HEK293 (cell line): ENCODE results near the gene SLC28A1.

Experiments
- ZNF169 ChIP-seq: fragments of 450-650 bp; formaldehyde crosslinking; IDR thresholded peaks from 2 replicates; pipeline ENCODE4 v1.5.1; 2016; ENCODE audit warnings: missing biosample characterization, missing genetic modification characterization
- ZNF24 ChIP-seq: fragments of 450-650 bp; formaldehyde crosslinking; IDR thresholded peaks from 2 replicates; pipeline ENCODE4 v1.5.1; 2016; ENCODE audit warnings: missing biosample characterization, missing genetic modification characterization
- ZSCAN18 ChIP-seq: fragments of 450-650 bp; formaldehyde crosslinking; IDR thresholded peaks from 2 replicates; pipeline ENCODE4 v1.5.1; 2016; ENCODE audit warnings: missing biosample characterization, missing genetic modification characterization

DNA sequence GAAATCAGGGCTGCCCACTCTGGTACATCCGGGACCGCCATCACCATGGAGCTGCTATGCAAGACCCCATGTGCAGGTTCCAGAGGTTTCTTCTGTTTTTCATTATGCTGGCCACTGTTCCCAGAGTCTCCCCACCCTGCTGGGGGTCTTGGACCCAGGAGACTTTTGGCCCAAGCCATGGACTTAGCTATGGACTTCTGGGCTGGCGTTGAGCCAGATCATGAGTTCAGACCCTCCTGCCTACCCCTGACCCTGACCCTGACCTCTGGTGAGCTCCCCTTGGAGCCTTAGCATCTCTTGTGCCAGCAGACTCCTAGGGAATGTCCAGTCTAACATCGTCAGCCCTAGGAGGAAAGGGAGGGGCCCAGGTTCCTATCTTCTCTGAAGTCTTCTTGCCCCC lies 25.3 kb downstream of the SLC28A1 start:
- TF ChIP-seq ZSCAN18 (tag by site-specific recombination) (no peak), ZNF24 (tag by site-specific recombination) (no peak), ZNF169 (tag by site-specific recombination) (no peak)
